D721Med (cell line): ENCODE measurements around the gene SCAPER.

Experiments
- DNase-seq: peaks from one replicate; pipeline ENCODE4 v3.0.0; 2011; ENCODE audit warnings: low spot score; ENCODE audit not compliant: insufficient read length
- FAIRE-seq: peaks from 2 replicates; lab custom pipeline; 2011; peaks lifted over from hg19 to GRCh38; lab: Jason Lieb, UNC
- CTCF ChIP-seq: IDR thresholded peaks from 2 replicates; pipeline ENCODE4 v1.5.1; 2012; ENCODE audit warnings: mild to moderate bottlenecking, control low read depth; ENCODE audit not compliant: insufficient read depth; ENCODE audit errors: missing control alignments

Gene SCAPER

GRCh38 chr15:76941636-76942035, 36.5 kb upstream of the SCAPER start:
- FAIRE-seq (no peak), DNase-seq (no peak)
- no peak for TF ChIP-seq CTCF

GRCh38 chr15:76939715-76940114, 34.6 kb upstream of the SCAPER start:
- no peak for TF ChIP-seq CTCF
- FAIRE-seq = no peak
- DNase-seq = no peak

GRCh38 chr15:76938752-76939151, 33.6 kb upstream of the SCAPER start:
- no peak for FAIRE-seq
- no peak for DNase-seq
- TF ChIP-seq CTCF = no peak

GRCh38 chr15:76936671-76937070, 31.5 kb upstream of the SCAPER start:
- no peak for DNase-seq
- TF ChIP-seq CTCF = no peak

GRCh38 chr15:76935620-76936019, 30.5 kb upstream of the SCAPER start:
- FAIRE-seq (no peak), DNase-seq (no peak)
- TF ChIP-seq CTCF = no peak

More at GRCh38 chr15:76936671-76937070, 31.5 kb upstream of the SCAPER start:
- no peak for FAIRE-seq

- no peak for TF ChIP-seq CTCF
- FAIRE-seq = no peak
- DNase-seq = no peak
Observed at GRCh38 chr15:76932135-76932966, 27.2 kb upstream of the SCAPER start.

- DNase-seq = peak; percentile 68
- FAIRE-seq = no peak
- no peak for TF ChIP-seq CTCF
Observed at GRCh38 chr15:76931397-76932134, 26.4 kb upstream of the SCAPER start, which contains the start of gene RCN2. TSS of gene RCN2 (plus strand) at chr15:76931749. CDS start at chr15:76931842, 93 bp downstream.
